KOPT-K1 (cell line): ENCODE results near the gene AXIN2.

Experiments used
- H3K27ac ChIP-seq: fragments of 200-600 bp; sonication (generic); 2 replicates; pipeline ENCODE4 v1.5.1; 2016; ENCODE audit warnings: antibody characterized with exemption, mild to moderate bottlenecking, low read depth, low read length; ENCODE audit not compliant: poor library complexity, severe bottlenecking
- H3K36me3 ChIP-seq: fragments of 200-600 bp; sonication (generic); 2 replicates; pipeline ENCODE4 v1.5.1; 2017; ENCODE audit warnings: antibody characterized with exemption, mild to moderate bottlenecking, low read length, moderate library complexity; ENCODE audit not compliant: insufficient read depth
- H3K9me3 ChIP-seq: fragments of 200-600 bp; sonication (generic); 2 replicates; pipeline ENCODE4 v1.5.1; 2017; ENCODE audit warnings: antibody characterized with exemption, low read length, mild to moderate bottlenecking; ENCODE audit not compliant: insufficient read depth, poor library complexity, severe bottlenecking

AXIN2 gene

GRCh38 chr17:65588181-65588808, 26.8 kb upstream of the AXIN2 start:
- Histone ChIP-seq H3K36me3 (no peaks in the 10 kb centered on the region), H3K27ac (no peak overlapping the region), H3K9me3 (no peaks in the 10 kb centered on the region)

- no peak overlapping the region for H3K27ac ChIP-seq
- no peaks in the 10 kb centered on the region for H3K9me3 ChIP-seq
- H3K36me3 ChIP-seq, result no peaks in the 10 kb centered on the region
Observed at GRCh38 chr17:65587534-65588180, 26.2 kb upstream of the AXIN2 start.

- H3K27ac ChIP-seq, result no peak overlapping the region
- no peaks in the 10 kb centered on the region for H3K9me3 ChIP-seq
- no peaks in the 10 kb centered on the region for H3K36me3 ChIP-seq
Observed at GRCh38 chr17:65586899-65587298, 25.5 kb upstream of the AXIN2 start.

- Histone ChIP-seq H3K36me3 (no peaks in the 10 kb centered on the region), H3K9me3 (no peaks in the 10 kb centered on the region), H3K27ac (no peak overlapping the region)
Observed at GRCh38 chr17:65584604-65585521, 23.4 kb upstream of the AXIN2 start.

- no peak overlapping the region for H3K27ac ChIP-seq
- no peaks in the 10 kb centered on the region for H3K36me3 ChIP-seq
- no peaks in the 10 kb centered on the region for H3K9me3 ChIP-seq
Observed at GRCh38 chr17:65583921-65584603, 22.6 kb upstream of the AXIN2 start.

- Histone ChIP-seq H3K36me3 (no peaks in the 10 kb centered on the region), H3K27ac (no peak overlapping the region), H3K9me3 (no peaks in the 10 kb centered on the region)
Observed at GRCh38 chr17:65576939-65577338, 15.5 kb upstream of the AXIN2 start.

GRCh38 chr17:65573282-65573602, 11.8 kb upstream of the AXIN2 start:
- no peak overlapping the region for H3K27ac ChIP-seq
- H3K9me3 ChIP-seq, result no peaks in the 10 kb centered on the region
- no peaks in the 10 kb centered on the region for H3K36me3 ChIP-seq

- H3K36me3 ChIP-seq, result no peaks in the 10 kb centered on the region
- no peaks in the 10 kb centered on the region for H3K9me3 ChIP-seq
- no peak overlapping the region for H3K27ac ChIP-seq
Observed at GRCh38 chr17:65572581-65573281, 11.3 kb upstream of the AXIN2 start.

GRCh38 chr17:65572186-65572580, 10.7 kb upstream of the AXIN2 start:
- no peak overlapping the region for H3K27ac ChIP-seq

GRCh38 chr17:65568918-65569317, 7.5 kb upstream of the AXIN2 start:
- H3K27ac ChIP-seq, result no peak overlapping the region
- no peaks in the 10 kb centered on the region for H3K9me3 ChIP-seq
- no peaks in the 10 kb centered on the region for H3K36me3 ChIP-seq

More at GRCh38 chr17:65572186-65572580, 10.7 kb upstream of the AXIN2 start:
- Histone ChIP-seq H3K9me3 (no peaks in the 10 kb centered on the region), H3K36me3 (no peaks in the 10 kb centered on the region)

- H3K36me3 ChIP-seq, result no peaks in the 10 kb centered on the region
- H3K27ac ChIP-seq, result no peak overlapping the region
- no peaks in the 10 kb centered on the region for H3K9me3 ChIP-seq
Observed at GRCh38 chr17:65567566-65567965, 6.1 kb upstream of the AXIN2 start.

GRCh38 chr17:65565559-65565958, 4.1 kb upstream of the AXIN2 start:
- no peak overlapping the region for H3K27ac ChIP-seq
- no peaks in the 10 kb centered on the region for H3K9me3 ChIP-seq
- H3K36me3 ChIP-seq, result no peaks in the 10 kb centered on the region

- Histone ChIP-seq H3K9me3 (no peaks in the 10 kb centered on the region), H3K27ac (no peak overlapping the region), H3K36me3 (no peaks in the 10 kb centered on the region)
Observed at GRCh38 chr17:65564793-65565192, 3.3 kb upstream of the AXIN2 start.

- Histone ChIP-seq H3K36me3 (no peaks in the 10 kb centered on the region), H3K9me3 (no peaks in the 10 kb centered on the region), H3K27ac (no peak overlapping the region)
Observed at GRCh38 chr17:65562206-65562531, 721 bp upstream of the AXIN2 start.
